NCI-H1930 (cell line): Measurements from ENCODE around the gene MAGEB5.
"Not testable (repeated sequence)": the region's sequence is repeated elsewhere in the genome, so short reads cannot be mapped to it uniquely, and the experiment has no call there.

ENCODE experiments used
- DNase-seq, 2 experiments: peaks; one replicate each; lab custom pipeline; 2025; lab: John Stamatoyannopoulos, UW

Gene MAGEB5

GRCh38 chrX:26215869-26216268 lies at the start of gene MAGEB5:
TSS of gene MAGEB5 (plus strand) at chrX:26216169. CDS start at chrX:26217302, 1,133 bp downstream.
- DNase-seq, result no peak

GRCh38 chrX:26192204-26192603 lies 23.8 kb upstream of the MAGEB5 start, which contains the start of gene MAGEB6:
TSS of gene MAGEB6 (plus strand) at chrX:26192440. CDS start at chrX:26193847, 1,407 bp downstream.
- DNase-seq, result no peak

GRCh38 chrX:26203561-26203960 lies 12.4 kb upstream of the MAGEB5 start:
- DNase-seq, result no peak

GRCh38 chrX:26204717-26205116 lies 11.3 kb upstream of the MAGEB5 start:
- not testable (repeated sequence) for DNase-seq

- DNase-seq, result no peak
Observed at GRCh38 chrX:26208012-26208411, 8.0 kb upstream of the MAGEB5 start.

- DNase-seq, result no peak
Observed at GRCh38 chrX:26219351-26219750, 3.4 kb downstream of the MAGEB5 start.

- DNase-seq, result no peak
Observed at GRCh38 chrX:26234177-26234576, 18.2 kb downstream of the MAGEB5 start.

- no peak for DNase-seq
Observed at GRCh38 chrX:26253526-26253925, 37.6 kb downstream of the MAGEB5 start.

- no peak for DNase-seq
Observed at GRCh38 chrX:26254436-26254835, 38.5 kb downstream of the MAGEB5 start.

- no peak for DNase-seq
Observed at GRCh38 chrX:26262121-26262523, 46.2 kb downstream of the MAGEB5 start.
